Epithelial cell of proximal tubule (primary cell): ENCODE data around the gene ADARB1. TPM values are rescaled to one million over a fixed set of nuclear protein-coding genes. Genes with fewer than 3 reads are reported as not detected.

Experiments
- DNase-seq: peaks from one replicate; pipeline ENCODE4 v3.0.0-alpha.2; 2011; ENCODE audit warnings: low read depth
- H3K4me3 ChIP-seq: 2 replicates; pipeline ENCODE4 v1.5.1; 2011; ENCODE audit warnings: low read depth, mild to moderate bottlenecking, low read length
- CTCF ChIP-seq: conservative IDR thresholded peaks from 2 replicates; pipeline ENCODE4 v1.5.1; 2012; ENCODE audit warnings: low read depth, mild to moderate bottlenecking, low read length
- total RNA-seq: library from RNA; depleted of rRNA; stranded (reverse); fragments of >200 nt; gene quantifications from 2 replicates; pipeline ENCODE4 v1.2.3, GENCODE V29; 2015

Gene ADARB1
- total RNA-seq, 1 donor from 2014 or later: 2.2 TPM

GRCh38 chr21:45166931-45167330, 92.6 kb downstream of the ADARB1 start:
- no peak overlapping the region for H3K4me3 ChIP-seq
- no peak for TF ChIP-seq CTCF
- DNase-seq: no peak

- H3K4me3 ChIP-seq: no peak overlapping the region
- DNase-seq: no peak
- TF ChIP-seq CTCF: no peak
Observed at GRCh38 chr21:45167796-45168222, 93.4 kb downstream of the ADARB1 start.

GRCh38 chr21:45168522-45168921, 94.1 kb downstream of the ADARB1 start:
- TF ChIP-seq CTCF: no peak
- no peak overlapping the region for H3K4me3 ChIP-seq
- no peak for DNase-seq

GRCh38 chr21:45169001-45169400, 94.6 kb downstream of the ADARB1 start:
- no peak for DNase-seq
- TF ChIP-seq CTCF: no peak
- H3K4me3 ChIP-seq: no peak overlapping the region

GRCh38 chr21:45169682-45170081, 95.3 kb downstream of the ADARB1 start:
- no peak for TF ChIP-seq CTCF
- H3K4me3 ChIP-seq: no peak overlapping the region
- DNase-seq: no peak

- no peak for TF ChIP-seq CTCF
Observed at GRCh38 chr21:45170987-45171386, 96.6 kb downstream of the ADARB1 start.

GRCh38 chr21:45172420-45172819, 98.0 kb downstream of the ADARB1 start:
- no peak for TF ChIP-seq CTCF
- DNase-seq: no peak
- no peak overlapping the region for H3K4me3 ChIP-seq

More at GRCh38 chr21:45170987-45171386, 96.6 kb downstream of the ADARB1 start:
- no peak for DNase-seq
- no peak overlapping the region for H3K4me3 ChIP-seq
